DMS79 (cell line): Measurements from ENCODE around the gene FOXP1.
"Not testable (repeated sequence)": the region's sequence is repeated elsewhere in the genome, so short reads cannot be mapped to it uniquely, and the experiment has no call there.

Experiments
- DNase-seq: peaks from one replicate; lab custom pipeline; 2025; lab: John Stamatoyannopoulos, UW

Gene FOXP1

GRCh38 chr3:70975981-70976380 lies 607.5 kb downstream of the FOXP1 start:
- DNase-seq: not testable (repeated sequence)

DNA sequence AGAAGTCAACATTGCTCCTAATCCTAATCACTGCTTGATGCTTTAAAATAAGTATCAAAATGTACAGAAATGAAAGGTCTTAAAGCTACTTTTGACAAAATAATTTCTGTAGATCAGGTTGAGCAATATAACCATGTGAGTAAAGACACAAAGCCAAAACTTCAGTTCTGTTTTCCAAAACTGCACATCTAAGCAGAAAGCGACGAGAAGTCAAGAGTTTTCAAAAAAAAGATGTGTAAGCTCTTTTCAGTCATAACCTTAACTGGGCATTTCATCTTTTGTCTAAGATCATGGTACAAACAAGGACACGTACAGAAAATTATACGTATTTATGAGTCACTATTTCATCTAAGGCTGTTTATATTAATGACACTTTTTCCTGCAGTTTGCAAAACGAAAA lies 608.8 kb downstream of the FOXP1 start:
- no peak for DNase-seq

- no peak for DNase-seq
Observed at GRCh38 chr3:70973558-70973957, 610.0 kb downstream of the FOXP1 start.

DNA sequence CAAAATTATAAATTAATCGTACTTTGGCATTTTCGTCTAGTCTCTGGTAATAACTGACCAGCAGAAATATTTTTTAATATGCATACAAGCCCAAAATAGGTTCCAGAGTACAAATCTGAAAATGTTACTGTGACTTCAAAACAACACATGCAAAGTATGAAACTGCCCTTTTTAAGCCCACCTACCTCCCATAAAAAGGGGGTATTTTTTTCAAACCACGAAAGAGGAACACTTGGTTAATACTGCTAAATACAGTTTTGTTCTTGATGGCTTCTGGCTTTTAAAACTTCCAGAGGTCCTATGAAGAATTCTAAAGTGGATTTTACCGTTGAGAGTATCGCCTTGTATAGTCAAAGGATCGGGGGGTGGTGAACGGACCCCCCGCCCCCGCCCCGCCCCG lies 610.7 kb downstream of the FOXP1 start:
- no peak for DNase-seq

- DNase-seq: no peak
Observed at GRCh38 chr3:70970952-70971351, 612.6 kb downstream of the FOXP1 start.

GRCh38 chr3:70970171-70970570 lies 613.4 kb downstream of the FOXP1 start:
- no peak for DNase-seq

DNA sequence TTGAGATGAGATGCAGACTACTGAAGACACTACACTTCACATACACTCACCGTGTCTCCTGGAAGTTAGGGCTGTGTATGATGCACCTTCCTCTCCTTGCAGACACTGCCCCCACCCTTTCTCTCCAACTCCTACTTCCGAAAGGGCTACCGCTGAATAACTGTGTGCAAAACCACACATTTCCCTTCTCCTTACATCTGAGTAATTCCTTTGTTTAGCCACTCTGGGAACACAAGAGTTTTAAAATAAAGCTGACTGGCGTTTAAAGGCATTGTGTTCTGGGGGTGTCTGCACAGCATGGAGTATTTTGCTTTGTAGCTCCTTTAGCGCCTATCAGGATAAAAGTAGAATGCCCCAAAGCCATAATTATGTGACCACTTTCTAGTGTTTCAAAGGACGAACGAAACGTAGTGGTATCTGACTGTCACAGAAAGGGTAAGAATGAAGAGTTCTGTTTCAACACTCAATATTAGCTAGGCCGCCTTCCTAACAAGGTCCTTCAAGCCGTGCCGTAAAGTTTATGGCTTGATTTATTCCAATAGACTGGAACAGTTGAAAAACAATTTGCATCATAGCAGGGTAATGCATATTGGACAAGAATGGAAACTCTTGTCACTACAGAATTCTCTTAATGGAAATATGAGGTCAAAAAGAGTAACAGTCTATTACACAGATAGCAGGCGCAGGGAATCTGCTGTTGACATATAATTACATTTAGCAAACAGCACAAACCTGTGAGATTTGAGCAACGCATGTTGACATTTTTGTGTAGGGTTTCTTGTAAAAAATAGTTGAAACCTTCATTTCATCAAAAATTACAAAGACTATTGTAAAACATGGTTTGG lies 619.9 kb downstream of the FOXP1 start:
- DNase-seq: no peak

DNA sequence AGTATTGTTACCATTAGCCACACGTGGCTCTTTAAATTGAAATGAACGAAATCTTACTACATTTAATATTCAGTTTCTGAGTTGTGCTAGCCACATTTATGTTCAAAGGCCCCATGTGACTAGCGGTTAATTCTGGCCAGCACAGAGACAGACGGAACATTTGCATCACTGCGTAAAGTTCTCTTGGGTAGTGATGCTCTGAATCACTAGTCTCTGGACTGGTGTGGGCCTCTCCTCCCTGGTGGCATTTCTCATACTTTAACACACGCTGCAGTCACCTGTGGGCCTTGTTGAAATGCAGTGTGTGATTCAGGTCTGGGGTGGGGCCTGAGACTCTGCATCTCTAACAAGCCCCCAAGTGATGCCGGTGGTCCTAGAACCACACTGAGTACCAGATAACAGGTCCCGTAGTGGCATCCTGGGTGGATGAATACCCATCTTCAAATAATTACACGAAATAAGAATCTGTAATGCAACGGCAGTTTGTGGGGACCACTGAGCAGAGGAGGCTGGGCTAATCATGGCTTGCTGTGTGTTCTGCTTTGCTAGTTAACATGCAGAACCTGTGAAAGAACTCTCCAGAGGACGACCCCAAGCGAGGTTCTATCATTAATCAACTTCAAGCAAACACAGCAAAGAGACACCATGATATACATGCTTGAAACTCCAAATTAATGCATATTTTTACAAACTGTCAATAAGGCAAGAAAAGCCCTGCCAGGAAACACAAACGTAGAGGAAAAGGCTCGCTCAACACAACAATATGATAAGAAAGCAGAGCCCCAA lies 623.8 kb downstream of the FOXP1 start:
- DNase-seq: no peak

- no peak for DNase-seq
Observed at GRCh38 chr3:70952033-70952747, 631.3 kb downstream of the FOXP1 start.

GRCh38 chr3:70951316-70951715 lies 632.2 kb downstream of the FOXP1 start:
- DNase-seq: no peak

GRCh38 chr3:70947579-70947978 lies 635.9 kb downstream of the FOXP1 start:
- DNase-seq: no peak

DNA sequence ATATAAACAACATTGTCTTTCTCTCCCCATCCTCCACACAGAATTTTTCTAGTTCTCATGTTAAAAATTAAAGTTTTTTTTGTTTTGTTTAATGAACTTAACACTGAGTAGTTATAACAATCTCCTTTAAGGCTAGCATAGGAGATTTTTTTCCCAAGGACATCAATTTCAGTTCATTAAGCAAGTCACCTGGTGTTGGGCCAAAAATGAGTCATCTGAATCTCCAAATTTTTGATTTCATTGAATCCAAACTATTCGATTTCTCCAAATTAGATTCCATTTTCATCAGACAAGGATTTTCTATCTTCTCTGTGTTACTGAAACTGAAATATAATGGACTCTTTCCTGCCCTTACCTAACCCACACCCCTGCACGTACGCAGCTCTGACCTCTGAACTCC lies 639.6 kb downstream of the FOXP1 start:
- DNase-seq: no peak

- DNase-seq: no peak
Observed at GRCh38 chr3:70933105-70933810, 650.3 kb downstream of the FOXP1 start.

DNA sequence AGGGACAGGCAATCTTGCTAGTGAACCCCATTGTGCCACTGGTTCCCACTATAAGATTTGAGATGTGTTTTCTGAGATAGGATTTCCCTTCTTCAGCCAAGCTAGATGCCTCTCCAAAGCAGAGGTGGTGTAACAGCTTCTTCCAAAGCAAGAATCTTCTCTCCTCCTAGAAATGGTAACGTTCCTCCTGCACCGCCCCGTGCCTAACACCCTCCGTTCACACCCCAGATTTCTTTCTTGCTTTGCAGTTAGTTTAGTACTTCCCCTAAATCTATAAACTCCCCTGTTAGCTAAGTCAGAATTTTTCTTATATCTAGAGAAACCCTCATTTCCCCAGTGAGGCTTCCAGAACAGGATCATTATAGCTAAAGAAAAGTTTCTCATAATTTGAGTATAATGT lies 653.5 kb downstream of the FOXP1 start:
- DNase-seq: no peak

- DNase-seq: no peak
Observed at GRCh38 chr3:70927239-70927638, 656.3 kb downstream of the FOXP1 start.

GRCh38 chr3:70926835-70927234 lies 656.7 kb downstream of the FOXP1 start:
- no peak for DNase-seq

DNA sequence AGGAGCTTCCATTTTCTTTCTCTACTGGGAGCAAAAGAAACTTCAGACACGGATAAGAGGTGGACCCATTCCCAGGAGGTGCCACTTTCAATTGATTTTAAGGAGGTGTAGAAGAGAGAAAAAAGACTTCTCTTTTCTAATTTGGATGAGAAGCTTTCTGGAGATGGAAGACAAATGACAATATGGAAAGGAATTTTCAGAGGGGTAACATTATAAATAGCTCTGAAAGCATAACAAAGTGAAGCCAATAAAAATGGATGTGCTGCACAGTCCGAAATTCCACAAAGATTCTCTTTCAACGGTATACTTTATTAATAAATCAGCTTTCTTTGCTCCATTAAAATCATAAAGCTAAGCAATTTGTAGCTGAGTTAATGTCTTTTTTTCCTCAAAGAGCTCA lies 663.9 kb downstream of the FOXP1 start:
- no peak for DNase-seq

- DNase-seq: no peak
Observed at GRCh38 chr3:70919091-70919490, 664.4 kb downstream of the FOXP1 start.

- no peak for DNase-seq
Observed at GRCh38 chr3:70916375-70917055, 667.0 kb downstream of the FOXP1 start.

DNA sequence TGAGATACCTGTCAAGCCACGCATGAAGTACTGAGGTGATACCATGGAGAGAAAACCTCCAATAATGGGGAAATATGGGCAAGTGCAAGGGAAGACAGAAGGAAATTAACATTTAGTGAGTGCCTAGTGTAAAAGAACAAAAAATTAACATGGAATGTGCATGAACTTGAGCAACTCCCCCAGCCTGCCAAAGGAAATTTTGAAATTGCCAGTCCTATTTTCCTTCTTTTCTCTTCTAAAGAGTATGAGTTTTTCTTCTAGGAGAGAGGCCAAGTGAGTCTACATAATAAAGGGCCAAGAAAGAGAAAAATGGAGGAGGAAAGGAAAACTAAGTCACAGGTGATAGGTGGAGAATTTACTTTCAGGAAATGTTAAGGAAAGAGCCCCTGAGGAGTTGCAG lies 668.7 kb downstream of the FOXP1 start:
- DNase-seq: no peak

DNA sequence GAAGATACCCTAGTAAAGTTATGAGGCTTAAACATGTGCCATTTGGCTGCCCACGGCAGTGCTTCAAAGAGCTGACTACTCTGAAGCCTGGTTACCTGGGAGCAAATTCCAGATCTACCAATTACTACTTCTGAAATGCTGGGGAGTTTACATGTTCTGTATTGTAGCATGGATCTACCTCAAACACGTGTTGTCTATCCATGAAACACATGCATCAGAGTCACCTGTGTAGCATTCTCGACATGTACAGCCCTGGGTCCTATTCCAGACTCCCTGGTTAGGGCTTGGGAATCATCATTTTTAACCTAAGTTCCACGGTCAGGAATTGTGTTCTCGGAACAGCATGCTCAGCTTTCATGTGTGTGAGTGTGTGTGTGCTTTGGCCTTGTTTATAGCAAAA lies 671.8 kb downstream of the FOXP1 start:
- DNase-seq: no peak
